Measurements from ENCODE around the gene MYO15B. TPM values are rescaled to one million over a fixed set of nuclear protein-coding genes. Genes with fewer than 3 reads are reported as not detected.

The MYO15B gene
- polyA plus RNA-seq, 1 donor from 2014 or later = 2.4 TPM

DNA sequence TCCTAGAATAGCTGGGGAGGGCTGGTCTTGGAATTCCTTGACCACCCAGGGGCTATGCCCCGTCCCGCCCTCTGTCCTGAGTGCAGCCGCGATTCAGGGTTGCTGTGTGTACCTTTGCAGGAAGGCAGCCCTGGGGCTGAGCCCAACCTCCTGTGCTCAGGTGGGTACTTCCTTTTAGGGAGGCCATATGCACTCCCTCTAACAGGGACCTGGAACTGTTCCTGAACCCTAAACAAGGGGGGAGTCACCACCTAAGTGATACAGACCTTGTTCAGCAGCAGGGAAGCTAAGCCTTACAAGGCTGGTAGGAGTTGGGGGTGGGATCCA lies 37.5 kb upstream of the MYO15B start:
- Histone ChIP-seq H3K4me3 (ENCODE audit: low read length) (no peak overlapping the region), H2AFZ (ENCODE audit: low read depth, low read length) (no peak overlapping the region), H3K9me2 (ENCODE audit: insufficient read depth, low read length) (no peaks in the 10 kb centered on the region), H3K36me3 (ENCODE audit: insufficient read depth, low read length) (no peaks in the 10 kb centered on the region), H4K20me1 (ENCODE audit: insufficient read depth) (no peaks in the 10 kb centered on the region), H3K4me2 (ENCODE audit: low read length) (no peak overlapping the region), H3K27me3 (ENCODE audit: insufficient read depth, low read depth, low read length) (no peaks in the 10 kb centered on the region), H3K27ac (ENCODE audit: low read length) (no peak overlapping the region), H3K9me3 (ENCODE audit: low read length) (no peaks in the 10 kb centered on the region), H3K9ac (ENCODE audit: low read length) (no peak overlapping the region), H3K79me2 (replicated peaks; ENCODE audit: insufficient read depth, low read length) (no peaks in the 10 kb centered on the region), H3F3A (ENCODE audit: insufficient read depth, low read length, poor library complexity, severe bottlenecking) (no peaks in the 10 kb centered on the region)
- TF ChIP-seq EP300 (conservative IDR thresholded peaks at IDR 0.05; ENCODE audit: poor library complexity, severe bottlenecking) = no peak
- TF ChIP-seq, protein P1, sequence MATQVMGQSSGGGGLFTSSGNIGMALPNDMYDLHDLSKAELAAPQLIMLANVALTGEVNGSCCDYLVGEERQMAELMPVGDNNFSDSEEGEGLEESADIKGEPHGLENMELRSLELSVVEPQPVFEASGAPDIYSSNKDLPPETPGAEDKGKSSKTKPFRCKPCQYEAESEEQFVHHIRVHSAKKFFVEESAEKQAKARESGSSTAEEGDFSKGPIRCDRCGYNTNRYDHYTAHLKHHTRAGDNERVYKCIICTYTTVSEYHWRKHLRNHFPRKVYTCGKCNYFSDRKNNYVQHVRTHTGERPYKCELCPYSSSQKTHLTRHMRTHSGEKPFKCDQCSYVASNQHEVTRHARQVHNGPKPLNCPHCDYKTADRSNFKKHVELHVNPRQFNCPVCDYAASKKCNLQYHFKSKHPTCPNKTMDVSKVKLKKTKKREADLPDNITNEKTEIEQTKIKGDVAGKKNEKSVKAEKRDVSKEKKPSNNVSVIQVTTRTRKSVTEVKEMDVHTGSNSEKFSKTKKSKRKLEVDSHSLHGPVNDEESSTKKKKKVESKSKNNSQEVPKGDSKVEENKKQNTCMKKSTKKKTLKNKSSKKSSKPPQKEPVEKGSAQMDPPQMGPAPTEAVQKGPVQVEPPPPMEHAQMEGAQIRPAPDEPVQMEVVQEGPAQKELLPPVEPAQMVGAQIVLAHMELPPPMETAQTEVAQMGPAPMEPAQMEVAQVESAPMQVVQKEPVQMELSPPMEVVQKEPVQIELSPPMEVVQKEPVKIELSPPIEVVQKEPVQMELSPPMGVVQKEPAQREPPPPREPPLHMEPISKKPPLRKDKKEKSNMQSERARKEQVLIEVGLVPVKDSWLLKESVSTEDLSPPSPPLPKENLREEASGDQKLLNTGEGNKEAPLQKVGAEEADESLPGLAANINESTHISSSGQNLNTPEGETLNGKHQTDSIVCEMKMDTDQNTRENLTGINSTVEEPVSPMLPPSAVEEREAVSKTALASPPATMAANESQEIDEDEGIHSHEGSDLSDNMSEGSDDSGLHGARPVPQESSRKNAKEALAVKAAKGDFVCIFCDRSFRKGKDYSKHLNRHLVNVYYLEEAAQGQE (IDR thresholded peaks at IDR 0.05; ENCODE audit: borderline replicate concordance) = no peak
- no peak for TF ChIP-seq POLR2AphosphoS5 (IDR thresholded peaks at IDR 0.05)
- TF ChIP-seq SMC3 (conservative IDR thresholded peaks at IDR 0.05; ENCODE audit: poor library complexity) = no peak
- TF ChIP-seq, protein P2, sequence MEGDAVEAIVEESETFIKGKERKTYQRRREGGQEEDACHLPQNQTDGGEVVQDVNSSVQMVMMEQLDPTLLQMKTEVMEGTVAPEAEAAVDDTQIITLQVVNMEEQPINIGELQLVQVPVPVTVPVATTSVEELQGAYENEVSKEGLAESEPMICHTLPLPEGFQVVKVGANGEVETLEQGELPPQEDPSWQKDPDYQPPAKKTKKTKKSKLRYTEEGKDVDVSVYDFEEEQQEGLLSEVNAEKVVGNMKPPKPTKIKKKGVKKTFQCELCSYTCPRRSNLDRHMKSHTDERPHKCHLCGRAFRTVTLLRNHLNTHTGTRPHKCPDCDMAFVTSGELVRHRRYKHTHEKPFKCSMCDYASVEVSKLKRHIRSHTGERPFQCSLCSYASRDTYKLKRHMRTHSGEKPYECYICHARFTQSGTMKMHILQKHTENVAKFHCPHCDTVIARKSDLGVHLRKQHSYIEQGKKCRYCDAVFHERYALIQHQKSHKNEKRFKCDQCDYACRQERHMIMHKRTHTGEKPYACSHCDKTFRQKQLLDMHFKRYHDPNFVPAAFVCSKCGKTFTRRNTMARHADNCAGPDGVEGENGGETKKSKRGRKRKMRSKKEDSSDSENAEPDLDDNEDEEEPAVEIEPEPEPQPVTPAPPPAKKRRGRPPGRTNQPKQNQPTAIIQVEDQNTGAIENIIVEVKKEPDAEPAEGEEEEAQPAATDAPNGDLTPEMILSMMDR (IDR thresholded peaks at IDR 0.05; ENCODE audit: poor library complexity, severe bottlenecking) = no peak
- no peak for TF ChIP-seq MXI1 (conservative IDR thresholded peaks at IDR 0.05; ENCODE audit: poor library complexity, severe bottlenecking)
- TF ChIP-seq EZH2 (IDR thresholded peaks at IDR 0.05; ENCODE audit: borderline replicate concordance, insufficient read depth, low read length, poor library complexity, severe bottlenecking) = no peak
- TF ChIP-seq TAF1 (IDR thresholded peaks at IDR 0.05; ENCODE audit: low read depth) = no peak
- TF ChIP-seq RAD21 (conservative IDR thresholded peaks at IDR 0.05) = no peak

DNA sequence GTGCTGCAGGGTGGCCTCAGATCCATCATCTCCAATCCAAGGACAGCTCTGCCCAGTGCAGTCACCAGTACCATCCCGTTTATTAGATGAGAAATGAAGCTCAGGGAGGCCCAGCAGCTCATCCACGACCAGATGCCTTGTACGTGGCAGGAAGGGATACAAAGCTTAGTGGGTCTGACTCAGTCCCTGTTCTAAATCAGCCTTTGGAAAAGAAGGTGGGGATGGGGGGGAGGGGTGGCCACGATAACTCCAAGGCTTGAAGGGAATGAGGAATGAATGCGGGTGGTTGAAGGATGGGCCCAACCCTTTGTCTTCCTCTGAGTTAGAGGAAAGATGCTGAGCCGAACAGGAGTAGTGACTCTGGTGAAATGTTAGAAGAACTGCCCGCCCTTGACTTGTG lies 36.3 kb upstream of the MYO15B start:
- H3K4me3 ChIP-seq (ENCODE audit: low read length) = no peak overlapping the region
- H3F3A ChIP-seq (ENCODE audit: insufficient read depth, low read length, poor library complexity, severe bottlenecking) = no peaks in the 10 kb centered on the region
- TF ChIP-seq TAF1 (IDR thresholded peaks at IDR 0.05; ENCODE audit: low read depth) = no peak
- TF ChIP-seq, protein P2 (IDR thresholded peaks at IDR 0.05; ENCODE audit: poor library complexity, severe bottlenecking) = no peak
- TF ChIP-seq POLR2AphosphoS5 (IDR thresholded peaks at IDR 0.05) = no peak
- no peak for TF ChIP-seq RAD21 (conservative IDR thresholded peaks at IDR 0.05)
- TF ChIP-seq EP300 (conservative IDR thresholded peaks at IDR 0.05; ENCODE audit: poor library complexity, severe bottlenecking) = no peak
- no peak for TF ChIP-seq SMC3 (conservative IDR thresholded peaks at IDR 0.05; ENCODE audit: poor library complexity)
- no peaks in the 10 kb centered on the region for H3K9me3 ChIP-seq (ENCODE audit: low read length)
- no peak overlapping the region for H3K9ac ChIP-seq (ENCODE audit: low read length)
- H3K36me3 ChIP-seq (ENCODE audit: insufficient read depth, low read length) = no peaks in the 10 kb centered on the region
- H3K27ac ChIP-seq (ENCODE audit: low read length) = no peak overlapping the region
- no peaks in the 10 kb centered on the region for H4K20me1 ChIP-seq (ENCODE audit: insufficient read depth)
- no peak overlapping the region for H3K4me2 ChIP-seq (ENCODE audit: low read length)
- no peaks in the 10 kb centered on the region for H3K79me2 ChIP-seq (replicated peaks; ENCODE audit: insufficient read depth, low read length)
- H3K9me2 ChIP-seq (ENCODE audit: insufficient read depth, low read length) = no peaks in the 10 kb centered on the region
- H2AFZ ChIP-seq (ENCODE audit: low read depth, low read length) = no peak overlapping the region
- no peaks in the 10 kb centered on the region for H3K27me3 ChIP-seq (ENCODE audit: insufficient read depth, low read depth, low read length)
